Body of pancreas (tissue), 4 donors: Measurements from ENCODE around the gene DNAH2. TPM values are rescaled to one million over a fixed set of nuclear protein-coding genes. Genes with fewer than 3 reads are reported as not detected.
A peak's percentile ranks its signal among the peaks of the same experiment; 100 is the strongest.

Experiments
- ATAC-seq: fragments of 150-250 bp; one replicate; pipeline ENCODE4 v1.9.1; 2016
- DNase-seq, 4 donors: peaks; one replicate each; pipeline ENCODE4 v3.0.0-alpha.2; 2019
- H3K27ac ChIP-seq, 4 donors: fragments of 200-600 bp; sonication (generic); 1 replicate in 3 of 4; 2 replicates in 1 of 4; pipeline versions ENCODE4 v1.5.1 to v1.6.1; 2016 to 2019; ENCODE audit warnings: mild to moderate bottlenecking in 1 of 4, mixed read lengths in 1 of 4, moderate library complexity in 1 of 4
- H3K27me3 ChIP-seq, 2 donors: fragments of 200-600 bp; sonication (generic); one replicate each; pipeline ENCODE4 v1.6.0; 2016; ENCODE audit warnings: mild to moderate bottlenecking in 1 of 2
- H3K36me3 ChIP-seq, 2 donors: fragments of 200-600 bp; sonication (generic); replicated peaks in 1 of 2; 2 replicates each; pipeline ENCODE4 v1.5.1; 2016; ENCODE audit warnings: low read depth in 2 of 2; ENCODE audit not compliant: insufficient read depth in 1 of 2
- H3K4me1 ChIP-seq: fragments of 200-600 bp; sonication (generic); one replicate; pipeline ENCODE4 v1.6.0; 2016
- H3K4me3 ChIP-seq, 2 donors: fragments of 200-600 bp; sonication (generic); 1 replicate in 1 of 2; 2 replicates in 1 of 2; pipeline ENCODE4 v1.5.1; 2016 to 2019
- H3K9me3 ChIP-seq, 3 donors: fragments of 200-600 bp; sonication (generic); 1 replicate in 2 of 3; 2 replicates in 1 of 3; pipeline ENCODE4 v1.5.1; 2016
- POLR2A ChIP-seq, 3 donors: fragments of 450-650 bp; IDR thresholded peaks; one replicate each; pipeline ENCODE4 v1.6.1; 2016; ENCODE audit warnings: antibody characterized with exemption in 3 of 3, mild to moderate bottlenecking in 2 of 3
- WGBS, 2 donors: methylation state at CpG; one replicate each; pipeline ENCODE4 v1.1.5; 2017; 5-methylcytosine and 5-hydroxymethylcytosine counted together
- intact Hi-C: fragments of 100-400 bp; cut with DNase I; formaldehyde crosslinking; loops from one replicate; pipeline ENCODE4 v1.15.1; 2023
- total RNA-seq, 2 donors: library from RNA; depleted of rRNA; stranded (reverse); fragments of >200 nt; gene quantifications; one replicate each; pipeline ENCODE4 v1.1.0, GENCODE V29; 2016
- TF ChIP-seq, protein P1 (sequence below), 7 experiments: fragments of 450-650 bp in 4 of 7; fragments of 200-600 bp in 3 of 7; sonication (generic) in 3 of 7; IDR thresholded peaks; one replicate each; pipeline ENCODE4 v1.5.1; 2016 to 2019; ENCODE audit warnings: antibody characterized with exemption in 7 of 7

DNAH2 gene
- total RNA-seq, 2 donors from 2014 or later: 0.26 to 0.66 TPM

DNA sequence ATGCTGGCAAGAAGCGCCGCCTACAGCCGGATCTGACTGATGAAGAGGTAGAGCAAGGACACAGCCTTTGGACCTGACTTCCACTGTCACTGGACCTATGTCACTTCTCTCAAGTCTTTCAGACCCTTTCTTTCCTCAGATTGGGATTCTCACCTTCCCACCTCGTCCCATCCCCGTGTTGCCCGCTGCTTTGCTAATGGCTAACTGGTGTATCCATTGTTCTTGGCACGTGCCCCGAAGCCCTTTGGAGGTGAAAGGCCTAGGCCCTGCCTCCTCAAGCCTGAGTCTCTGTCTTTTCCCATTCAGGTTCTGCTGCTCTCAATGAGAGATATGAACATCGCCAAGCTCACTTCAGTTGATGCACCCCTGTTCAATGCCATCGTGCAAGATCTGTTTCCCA lies 63.2 kb downstream of the DNAH2 start:
- 89 to 94% methylated on average over 10 of the region's 10 CpGs for WGBS, 2 donors
- no peak for TF ChIP-seq POLR2A (IDR thresholded peaks at IDR 0.05)
- TF ChIP-seq, protein P1, sequence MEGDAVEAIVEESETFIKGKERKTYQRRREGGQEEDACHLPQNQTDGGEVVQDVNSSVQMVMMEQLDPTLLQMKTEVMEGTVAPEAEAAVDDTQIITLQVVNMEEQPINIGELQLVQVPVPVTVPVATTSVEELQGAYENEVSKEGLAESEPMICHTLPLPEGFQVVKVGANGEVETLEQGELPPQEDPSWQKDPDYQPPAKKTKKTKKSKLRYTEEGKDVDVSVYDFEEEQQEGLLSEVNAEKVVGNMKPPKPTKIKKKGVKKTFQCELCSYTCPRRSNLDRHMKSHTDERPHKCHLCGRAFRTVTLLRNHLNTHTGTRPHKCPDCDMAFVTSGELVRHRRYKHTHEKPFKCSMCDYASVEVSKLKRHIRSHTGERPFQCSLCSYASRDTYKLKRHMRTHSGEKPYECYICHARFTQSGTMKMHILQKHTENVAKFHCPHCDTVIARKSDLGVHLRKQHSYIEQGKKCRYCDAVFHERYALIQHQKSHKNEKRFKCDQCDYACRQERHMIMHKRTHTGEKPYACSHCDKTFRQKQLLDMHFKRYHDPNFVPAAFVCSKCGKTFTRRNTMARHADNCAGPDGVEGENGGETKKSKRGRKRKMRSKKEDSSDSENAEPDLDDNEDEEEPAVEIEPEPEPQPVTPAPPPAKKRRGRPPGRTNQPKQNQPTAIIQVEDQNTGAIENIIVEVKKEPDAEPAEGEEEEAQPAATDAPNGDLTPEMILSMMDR (IDR thresholded peaks at IDR 0.05): no peak
- no peaks in the 10 kb centered on the region for H3K36me3 ChIP-seq
- no peak overlapping the region for H3K4me3 ChIP-seq
- no peaks in the 10 kb centered on the region for H3K27me3 ChIP-seq
- H3K27ac ChIP-seq: no peak overlapping the region
- intact Hi-C loops: no loop called here
- no peak for ATAC-seq
- no peaks in the 10 kb centered on the region for H3K9me3 ChIP-seq
- H3K4me1 ChIP-seq: no peaks in the 10 kb centered on the region
- no peak for DNase-seq

DNA sequence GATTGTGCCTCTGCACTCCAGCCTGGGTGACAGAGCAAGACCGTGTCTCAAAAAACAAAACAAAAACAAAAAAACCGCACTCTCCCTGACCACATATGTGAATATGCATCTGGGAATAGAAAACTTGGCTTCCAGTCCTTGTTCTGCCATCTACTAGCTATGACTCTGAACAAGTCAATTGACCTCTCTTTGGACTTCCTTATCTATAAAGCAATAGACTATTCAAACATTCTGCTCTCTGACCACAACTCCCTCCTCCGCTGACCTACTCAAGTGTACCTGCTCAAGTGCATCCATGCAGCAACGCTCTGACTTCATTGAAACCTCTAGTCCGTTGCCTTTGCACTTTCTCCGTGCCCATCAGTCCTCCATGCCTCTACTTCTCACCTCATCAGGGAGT lies 63.9 kb downstream of the DNAH2 start:
- DNase-seq: peak in 1 of 4 donors; percentile 11
- intact Hi-C loops: no loop called here
- no peaks in the 10 kb centered on the region for H3K27me3 ChIP-seq
- H3K4me1 ChIP-seq: no peaks in the 10 kb centered on the region
- no peak overlapping the region for H3K4me3 ChIP-seq
- H3K9me3 ChIP-seq: no peaks in the 10 kb centered on the region
- H3K27ac ChIP-seq: no peak overlapping the region
- 26 to 33% methylated on average over 6 of the region's 6 CpGs for WGBS, 2 donors
- peak; percentile 56 for ATAC-seq
- H3K36me3 ChIP-seq: no peaks in the 10 kb centered on the region
- TF ChIP-seq, protein P1 (IDR thresholded peaks at IDR 0.05): no peak
- no peak for TF ChIP-seq POLR2A (IDR thresholded peaks at IDR 0.05)

DNA sequence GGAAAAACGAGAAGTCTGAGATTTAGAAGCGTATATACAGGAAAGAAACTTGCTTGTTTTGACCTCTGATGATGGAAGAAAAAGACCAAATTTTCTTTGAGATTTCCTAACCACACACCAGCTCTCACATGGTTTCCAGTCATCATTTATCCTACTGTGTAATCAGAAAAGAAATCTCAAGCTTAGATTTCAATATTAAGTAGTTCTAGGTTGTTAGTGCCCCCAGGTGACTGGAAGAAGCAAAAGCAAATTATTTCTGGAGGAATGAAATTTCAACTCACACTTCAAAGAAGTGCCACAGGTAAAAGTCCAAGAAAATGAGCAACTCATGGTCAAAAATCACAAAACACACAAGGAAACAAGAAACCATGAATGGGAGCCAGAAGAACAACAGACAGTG lies 64.7 kb downstream of the DNAH2 start:
- Histone ChIP-seq H3K36me3 (no peaks in the 10 kb centered on the region), H3K4me1 (no peaks in the 10 kb centered on the region), H3K4me3 (no peak overlapping the region), H3K27ac (no peak overlapping the region), H3K27me3 (no peaks in the 10 kb centered on the region), H3K9me3 (no peaks in the 10 kb centered on the region)
- intact Hi-C loops: no loop called here
- 33 to 64% methylated on average over 2 of the region's 2 CpGs for WGBS, 2 donors
- ATAC-seq: no peak
- TF ChIP-seq, protein P1 (IDR thresholded peaks at IDR 0.05): peak in 1 of 7 experiments; percentile 9
- no peak for TF ChIP-seq POLR2A (IDR thresholded peaks at IDR 0.05)
- no peak for DNase-seq

DNA sequence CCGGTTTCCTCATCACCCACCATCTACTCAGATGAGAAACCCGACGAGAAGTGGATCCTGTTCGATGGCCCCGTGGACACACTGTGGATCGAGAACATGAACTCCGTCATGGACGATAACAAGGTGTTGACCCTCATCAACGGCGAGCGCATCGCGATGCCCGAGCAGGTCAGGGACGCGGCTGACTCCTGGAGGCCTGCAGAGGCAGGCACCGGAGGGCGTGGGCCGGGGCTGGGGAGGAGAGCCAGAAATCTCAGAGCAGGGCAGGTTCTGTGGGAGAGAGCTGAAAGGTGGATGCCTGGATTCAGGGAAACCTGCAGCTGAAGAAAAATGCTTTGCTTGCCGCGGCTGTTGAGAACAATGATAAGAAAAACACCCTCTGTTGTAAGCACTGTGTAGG lies 69.3 kb downstream of the DNAH2 start:
- H3K4me3 ChIP-seq: no peak overlapping the region
- DNase-seq: no peak

DNA sequence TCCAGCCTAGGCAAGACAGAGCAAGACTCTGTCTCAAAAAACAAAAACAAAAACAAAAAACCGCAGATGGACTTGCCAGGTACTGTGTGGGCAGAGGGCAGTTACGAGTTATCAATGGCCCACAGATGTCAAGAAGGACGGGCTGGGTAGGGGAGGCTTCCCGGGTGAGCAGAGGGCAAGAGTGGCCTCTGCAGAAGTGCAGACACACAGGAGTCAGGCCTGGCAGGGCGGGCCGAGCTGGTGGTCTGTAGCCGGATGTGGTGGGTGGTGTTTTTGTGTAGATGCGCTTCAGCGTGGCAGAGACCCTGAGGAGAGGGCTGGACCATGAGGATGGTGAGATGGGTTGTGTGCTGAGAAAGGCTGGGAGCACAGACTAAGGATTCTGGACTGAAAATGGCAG lies 71.6 kb downstream of the DNAH2 start:
- H3K9me3 ChIP-seq: no peaks in the 10 kb centered on the region
- 78 to 83% methylated on average over 9 of the region's 9 CpGs for WGBS, 2 donors
- TF ChIP-seq, protein P1 (IDR thresholded peaks at IDR 0.05): no peak
- no peak for TF ChIP-seq POLR2A (IDR thresholded peaks at IDR 0.05)
- no peak for DNase-seq
- ATAC-seq: no peak
- H3K4me3 ChIP-seq: no peak overlapping the region
- intact Hi-C loops: no loop called here
- no peaks in the 10 kb centered on the region for H3K27me3 ChIP-seq
- H3K4me1 ChIP-seq: no peaks in the 10 kb centered on the region
- H3K36me3 ChIP-seq: no peaks in the 10 kb centered on the region
- no peak overlapping the region for H3K27ac ChIP-seq

More for the DNA sequence above, 69.3 kb downstream of the DNAH2 start:
- WGBS, 2 donors: 72 to 75% methylated on average over 15 to 19 of the region's 21 CpGs
- Histone ChIP-seq H3K4me1 (no peaks in the 10 kb centered on the region), H3K27ac (no peak overlapping the region), H3K27me3 (no peaks in the 10 kb centered on the region), H3K9me3 (no peaks in the 10 kb centered on the region), H3K36me3 (no peaks in the 10 kb centered on the region)
- TF ChIP-seq POLR2A (IDR thresholded peaks at IDR 0.05): no peak
- no peak for ATAC-seq
- intact Hi-C loops: no loop called here
